Measurements from ENCODE around the gene ADAMTSL5. TPM values are rescaled to one million over a fixed set of nuclear protein-coding genes. Genes with fewer than 3 reads are reported as not detected.
A peak's percentile ranks its signal among the peaks of the same experiment; 100 is the strongest.
"Not testable (repeated sequence)": the region's sequence is repeated elsewhere in the genome, so short reads cannot be mapped to it uniquely, and the experiment has no call there.

ADAMTSL5 gene
- polyA plus RNA-seq, 4 donors, result 0.24 to 1.5 (median 0.80) TPM

- DNase-seq (ENCODE audit: low read depth in 4 of 4, low spot score in 3 of 4), result no peak
These were observed 29.5 kb downstream of the ADAMTSL5 start for GRCh38 chr19:1483131-1483978.

- no peak for DNase-seq (ENCODE audit: low read depth in 4 of 4, low spot score in 3 of 4)
These were observed 30.3 kb downstream of the ADAMTSL5 start for GRCh38 chr19:1482361-1483130.

GRCh38 chr19:1481893-1482360, 30.9 kb downstream of the ADAMTSL5 start:
- DNase-seq (ENCODE audit: low read depth in 4 of 4, low spot score in 3 of 4), result no peak

- DNase-seq (ENCODE audit: low read depth in 4 of 4, low spot score in 3 of 4), result no peak
These were observed 31.5 kb downstream of the ADAMTSL5 start for GRCh38 chr19:1481224-1481892.

GRCh38 chr19:1478934-1479707, 33.7 kb downstream of the ADAMTSL5 start, which contains the start of gene C19orf25:
TSS of gene C19orf25 (minus strand) at chr19:1479215. CDS start at chr19:1478903, 312 bp downstream.
- DNase-seq (ENCODE audit: low read depth in 4 of 4, low spot score in 3 of 4), result peak; percentile 84 to 87 (median 86)

- DNase-seq (ENCODE audit: low read depth in 4 of 4, low spot score in 3 of 4), result not testable (repeated sequence)
These were observed 35.8 kb downstream of the ADAMTSL5 start for GRCh38 chr19:1477056-1477455.

- DNase-seq (ENCODE audit: low read depth in 4 of 4, low spot score in 3 of 4), result no peak
These were observed 36.9 kb downstream of the ADAMTSL5 start for GRCh38 chr19:1475751-1476437.

- DNase-seq (ENCODE audit: low read depth in 4 of 4, low spot score in 3 of 4), result no peak
These were observed 38.0 kb downstream of the ADAMTSL5 start for GRCh38 chr19:1474765-1475351.

- DNase-seq (ENCODE audit: low read depth in 4 of 4, low spot score in 3 of 4), result no peak
These were observed 38.6 kb downstream of the ADAMTSL5 start for GRCh38 chr19:1474011-1474764.

- DNase-seq (ENCODE audit: low read depth in 4 of 4, low spot score in 3 of 4), result no peak
These were observed 39.6 kb downstream of the ADAMTSL5 start for GRCh38 chr19:1473085-1473851.

GRCh38 chr19:1472231-1473084, 40.4 kb downstream of the ADAMTSL5 start:
- DNase-seq (ENCODE audit: low read depth in 4 of 4, low spot score in 3 of 4), result no peak

GRCh38 chr19:1471515-1472160, 41.2 kb downstream of the ADAMTSL5 start:
- DNase-seq (ENCODE audit: low read depth in 4 of 4, low spot score in 3 of 4), result no peak

GRCh38 chr19:1471010-1471514, 41.8 kb downstream of the ADAMTSL5 start:
- no peak for DNase-seq (ENCODE audit: low read depth in 4 of 4, low spot score in 3 of 4)

- DNase-seq (ENCODE audit: low read depth in 4 of 4, low spot score in 3 of 4), result no peak
These were observed 42.4 kb downstream of the ADAMTSL5 start for GRCh38 chr19:1470305-1471009.

- DNase-seq (ENCODE audit: low read depth in 4 of 4, low spot score in 3 of 4), result no peak
These were observed 42.8 kb downstream of the ADAMTSL5 start for GRCh38 chr19:1470055-1470304.

Data from right renal pelvis (tissue), 4 donors.